Measurements from ENCODE around the gene UNC80. TPM values are rescaled to one million over a fixed set of nuclear protein-coding genes. Genes with fewer than 3 reads are reported as not detected.

The UNC80 gene
- total RNA-seq, 4 donors from 2014 or later: not detected

- Histone ChIP-seq H3K27me3 (no peaks in the 10 kb centered on the region), H3K36me3 (no peaks in the 10 kb centered on the region), H3K9me3 (no peaks in the 10 kb centered on the region), H3K4me1 (no peaks in the 10 kb centered on the region), H3K4me3 (no peak overlapping the region), H3K27ac (no peak overlapping the region)
- TF ChIP-seq POLR2A (IDR thresholded peaks at IDR 0.05) (no peak), CTCF (IDR thresholded peaks at IDR 0.05) (no peak)
- DNase-seq: no peak
Observed at GRCh38 chr2:209808521-209808920, 36.9 kb downstream of the UNC80 start.

- DNase-seq: no peak
- H3K4me3 ChIP-seq: no peak overlapping the region
- no peaks in the 10 kb centered on the region for H3K4me1 ChIP-seq
- H3K27me3 ChIP-seq: no peaks in the 10 kb centered on the region
- H3K36me3 ChIP-seq: no peaks in the 10 kb centered on the region
- TF ChIP-seq POLR2A (IDR thresholded peaks at IDR 0.05) (no peak), CTCF (IDR thresholded peaks at IDR 0.05) (no peak)
- H3K9me3 ChIP-seq: no peaks in the 10 kb centered on the region
- H3K27ac ChIP-seq: no peak overlapping the region
Observed at GRCh38 chr2:209809256-209809655, 37.6 kb downstream of the UNC80 start.

- Histone ChIP-seq H3K36me3 (no peaks in the 10 kb centered on the region), H3K9me3 (no peaks in the 10 kb centered on the region), H3K27ac (no peak overlapping the region), H3K27me3 (no peaks in the 10 kb centered on the region), H3K4me3 (no peak overlapping the region), H3K4me1 (no peaks in the 10 kb centered on the region)
- TF ChIP-seq POLR2A (IDR thresholded peaks at IDR 0.05): no peak
- TF ChIP-seq CTCF (IDR thresholded peaks at IDR 0.05): no peak
- DNase-seq: no peak
Observed at GRCh38 chr2:209817844-209818271, 46.2 kb downstream of the UNC80 start.

- H3K36me3 ChIP-seq: no peaks in the 10 kb centered on the region
- TF ChIP-seq CTCF (IDR thresholded peaks at IDR 0.05) (no peak), POLR2A (IDR thresholded peaks at IDR 0.05) (no peak)
- H3K27ac ChIP-seq: no peak overlapping the region
Observed at GRCh38 chr2:209818939-209819338, 47.3 kb downstream of the UNC80 start.

GRCh38 chr2:209821806-209822205 lies 50.2 kb downstream of the UNC80 start:
- Histone ChIP-seq H3K36me3 (no peaks in the 10 kb centered on the region), H3K27me3 (no peaks in the 10 kb centered on the region), H3K9me3 (no peaks in the 10 kb centered on the region), H3K4me1 (no peaks in the 10 kb centered on the region), H3K4me3 (no peak overlapping the region), H3K27ac (no peak overlapping the region)
- TF ChIP-seq POLR2A (IDR thresholded peaks at IDR 0.05): no peak
- no peak for TF ChIP-seq CTCF (IDR thresholded peaks at IDR 0.05)
- DNase-seq: no peak

More at GRCh38 chr2:209818939-209819338, 47.3 kb downstream of the UNC80 start:
- Histone ChIP-seq H3K9me3 (no peaks in the 10 kb centered on the region), H3K4me3 (no peak overlapping the region), H3K27me3 (no peaks in the 10 kb centered on the region), H3K4me1 (no peaks in the 10 kb centered on the region)
- DNase-seq: no peak

GRCh38 chr2:209823484-209823883 lies 51.9 kb downstream of the UNC80 start:
- no peak for TF ChIP-seq CTCF (IDR thresholded peaks at IDR 0.05)
- no peak for TF ChIP-seq POLR2A (IDR thresholded peaks at IDR 0.05)
- Histone ChIP-seq H3K9me3 (no peaks in the 10 kb centered on the region), H3K4me1 (no peaks in the 10 kb centered on the region), H3K27me3 (no peaks in the 10 kb centered on the region), H3K36me3 (no peaks in the 10 kb centered on the region), H3K4me3 (no peak overlapping the region), H3K27ac (no peak overlapping the region)
- DNase-seq: no peak

Measured in Peyer's patch (tissue), 4 donors.